ENCODE measurements around the gene TARS3. TPM values are rescaled to one million over a fixed set of nuclear protein-coding genes. Genes with fewer than 3 reads are reported as not detected.

Gene TARS3
- 10 to 100 TPM; 26.0 to 42.5 (median 36.2) TPM for total RNA-seq
- polyA plus RNA-seq, result 10 to 100 TPM in 1 of 2 donors, 1 to 10 TPM in 1; 8.1 to 17.0 TPM
- long read RNA-seq, donor 1, transcript TARSL2-201 (19 exons, 3,610 nt), result major isoform, 101 of 126 reads
- long read RNA-seq, donor 1, partial matches to known transcripts, result 11 of 126 reads
- long read RNA-seq, donor 1, other reads (novel, unspliced or antisense), result 12 of 126 reads
- long read RNA-seq, donor 2, transcript TARSL2-201 (19 exons, 3,610 nt), result major isoform, 98 of 132 reads
- long read RNA-seq, donor 2, partial matches to known transcripts, result 24 of 132 reads
- long read RNA-seq, donor 2, other reads (novel, unspliced or antisense), result 10 of 132 reads
- long read RNA-seq, donor 3, transcript TARSL2-201 (19 exons, 3,610 nt), result major isoform, 66 of 96 reads
- long read RNA-seq, donor 3, partial matches to known transcripts, result 17 of 96 reads
- long read RNA-seq, donor 3, other reads (novel, unspliced or antisense), result 13 of 96 reads

DNA sequence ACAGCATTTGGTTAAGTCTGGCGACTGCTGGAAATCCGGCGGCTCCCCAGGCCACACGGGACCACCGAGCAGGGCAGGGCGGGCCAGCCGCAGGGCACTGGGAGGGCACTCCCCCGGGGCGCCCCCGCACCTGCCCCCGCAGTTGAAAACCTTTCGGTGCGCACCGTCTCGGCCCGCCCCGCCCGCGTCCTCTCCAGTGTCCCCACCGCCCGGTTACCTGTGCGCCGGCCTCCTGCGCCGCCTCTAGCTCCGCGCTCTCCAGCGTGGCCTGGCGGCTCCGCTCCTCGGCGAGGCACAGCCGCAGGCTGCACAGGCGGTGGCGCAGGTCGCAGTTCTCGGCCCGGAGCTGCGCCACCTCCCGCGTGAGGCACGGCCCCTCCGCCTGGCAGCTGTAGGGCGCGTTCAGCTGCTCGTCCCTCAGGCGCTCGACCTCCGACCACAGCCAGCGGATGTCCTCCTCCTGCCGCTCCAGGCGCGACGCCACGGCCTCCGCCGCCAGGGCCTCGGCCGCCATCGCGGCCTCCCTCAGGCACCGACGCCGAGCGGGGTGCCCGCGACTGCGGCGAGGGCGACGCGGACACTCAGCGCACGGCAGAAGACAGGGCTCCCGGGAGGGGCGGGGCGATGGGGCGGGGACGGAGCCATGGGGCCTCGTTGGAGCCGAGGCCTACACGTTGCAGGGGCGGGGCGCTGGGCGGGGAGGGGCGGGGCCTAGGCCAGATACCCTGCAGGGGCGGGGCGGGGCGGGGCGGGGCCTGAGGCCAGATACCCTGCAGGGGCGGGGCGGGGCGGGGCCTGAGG is at the start of gene TARS3:
TSS of gene TARS3 (minus strand) at position 600 of the 801 bp plus-strand sequence. CDS start at position 514, 86 bp downstream.
- intact Hi-C loops (cut with DNase I), result loop anchor here in 1 of 10 donors (5.0 kb wide), 1 partner anchor 67 kb away; no protein-coding TSS in a partner anchor
- TF ChIP-seq, protein P1, sequence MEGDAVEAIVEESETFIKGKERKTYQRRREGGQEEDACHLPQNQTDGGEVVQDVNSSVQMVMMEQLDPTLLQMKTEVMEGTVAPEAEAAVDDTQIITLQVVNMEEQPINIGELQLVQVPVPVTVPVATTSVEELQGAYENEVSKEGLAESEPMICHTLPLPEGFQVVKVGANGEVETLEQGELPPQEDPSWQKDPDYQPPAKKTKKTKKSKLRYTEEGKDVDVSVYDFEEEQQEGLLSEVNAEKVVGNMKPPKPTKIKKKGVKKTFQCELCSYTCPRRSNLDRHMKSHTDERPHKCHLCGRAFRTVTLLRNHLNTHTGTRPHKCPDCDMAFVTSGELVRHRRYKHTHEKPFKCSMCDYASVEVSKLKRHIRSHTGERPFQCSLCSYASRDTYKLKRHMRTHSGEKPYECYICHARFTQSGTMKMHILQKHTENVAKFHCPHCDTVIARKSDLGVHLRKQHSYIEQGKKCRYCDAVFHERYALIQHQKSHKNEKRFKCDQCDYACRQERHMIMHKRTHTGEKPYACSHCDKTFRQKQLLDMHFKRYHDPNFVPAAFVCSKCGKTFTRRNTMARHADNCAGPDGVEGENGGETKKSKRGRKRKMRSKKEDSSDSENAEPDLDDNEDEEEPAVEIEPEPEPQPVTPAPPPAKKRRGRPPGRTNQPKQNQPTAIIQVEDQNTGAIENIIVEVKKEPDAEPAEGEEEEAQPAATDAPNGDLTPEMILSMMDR (IDR thresholded peaks at IDR 0.05), result peak in 4 of 9 donors; percentile 19 to 42 (median 25)
- Histone ChIP-seq H3K27me3 (no peaks in the 10 kb centered on the region), H3K36me3 (peaks cover 0 to 35% (median 22%) of the 10 kb centered on the region in 9 donors), H3K4me3 (peak within 1 kb of the TSS; percentile 45 to 94 (median 86)), H3K27ac (peak within 1 kb of the TSS in 9 of 10 donors; percentile 88 to 94 (median 92)), H3K4me1 (peaks cover 0 to 18% (median 10%) of the 10 kb centered on the region in 9 donors), H3K9me3 (peaks cover 0 to 5% (median 0%) of the 10 kb centered on the region in 11 donors)
- ATAC-seq (peak; percentile 97 to 99 (median 99)), DNase-seq (peak; percentile 95 to 97)
- 1% methylated on average over 75 to 93 of the region's 93 CpGs for WGBS, 2 donors

DNA sequence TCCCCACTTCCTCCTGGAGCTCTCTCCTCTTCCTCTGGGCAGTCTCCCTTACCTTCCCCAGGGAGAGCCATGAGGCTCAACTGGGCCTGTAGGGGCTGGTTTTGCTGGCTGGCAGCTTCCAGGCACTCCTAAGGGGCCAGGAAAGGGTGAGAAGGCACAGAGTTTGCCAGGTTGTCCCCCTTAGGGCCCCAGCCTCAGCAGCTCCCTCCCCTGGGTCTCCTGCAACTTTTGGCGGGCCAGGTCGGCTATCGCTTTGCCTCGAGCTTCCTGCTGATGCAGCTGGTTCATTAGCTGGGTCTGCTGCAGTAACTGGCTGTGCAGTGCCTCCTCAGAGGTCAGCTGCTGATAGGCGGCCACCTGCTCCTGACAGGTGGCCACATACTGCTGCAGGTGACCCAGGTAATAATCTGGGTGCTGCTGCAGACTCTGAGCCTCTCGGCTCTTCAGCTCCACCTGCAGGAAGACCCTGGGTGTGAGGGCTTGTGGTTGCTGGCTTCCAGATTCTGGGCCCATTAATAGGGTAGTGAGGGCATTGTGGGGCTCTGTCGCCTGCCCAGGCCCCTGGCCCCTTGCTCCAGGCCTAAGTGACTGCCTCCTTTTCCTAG is 49.3 kb upstream of the TARS3 start:
- ATAC-seq (no peak), DNase-seq (no peak)

GRCh38 chr15:101772921-101773320 is 48.6 kb upstream of the TARS3 start:
- Histone ChIP-seq H3K9me3 (no peaks in the 10 kb centered on the region), H3K27ac (no peak overlapping the region), H3K36me3 (no peaks in the 10 kb centered on the region), H3K4me1 (no peaks in the 10 kb centered on the region), H3K27me3 (no peaks in the 10 kb centered on the region), H3K4me3 (no peak overlapping the region)
- DNase-seq (no peak), ATAC-seq (no peak)
- 89 to 94% methylated on average over 8 of the region's 8 CpGs for whole genome bisulfite sequencing, 2 donors
- intact Hi-C loops (cut with DNase I), result no loop called here
- TF ChIP-seq, protein P1 (IDR thresholded peaks at IDR 0.05), result no peak

More for the DNA sequence above, 49.3 kb upstream of the TARS3 start:
- 60 to 64% methylated on average over 7 of the region's 7 CpGs for WGBS, 2 donors
- H3K9me3 ChIP-seq, result no peaks in the 10 kb centered on the region
- no peaks in the 10 kb centered on the region for H3K27me3 ChIP-seq
- H3K4me3 ChIP-seq, result no peak overlapping the region
- H3K36me3 ChIP-seq, result no peaks in the 10 kb centered on the region
- H3K27ac ChIP-seq, result no peak overlapping the region
- intact Hi-C loops (cut with DNase I), result no loop called here
- no peaks in the 10 kb centered on the region for H3K4me1 ChIP-seq
- TF ChIP-seq, protein P1 (IDR thresholded peaks at IDR 0.05), result peak in 4 of 9 donors; percentile 18 to 29 (median 20)
